ENCODE results near the gene WWC1. TPM values are rescaled to one million over a fixed set of nuclear protein-coding genes. Genes with fewer than 3 reads are reported as not detected.
A peak's percentile ranks its signal among the peaks of the same experiment; 100 is the strongest.

Gene WWC1
- total and polyA plus RNA-seq, 2 experiments from 2014 or later: 6.0 to 9.7 TPM

GRCh38 chr5:168295574-168296201, 4.2 kb downstream of the WWC1 start:
- Histone ChIP-seq H3K9me3 (ENCODE audit: low read depth) (no peaks in the 10 kb centered on the region), H3K4me1 (ENCODE audit: low read depth) (peaks cover 15% of the 10 kb centered on the region)

GRCh38 chr5:168296682-168297081, 5.2 kb downstream of the WWC1 start:
- peaks cover 15% of the 10 kb centered on the region for H3K4me1 ChIP-seq (ENCODE audit: low read depth)
- no peaks in the 10 kb centered on the region for H3K36me3 ChIP-seq

More at GRCh38 chr5:168295574-168296201, 4.2 kb downstream of the WWC1 start:
- DNase-seq (ENCODE audit: low read depth in 1 of 2, low spot score in 1 of 2): peak; percentile 71 to 87
- Histone ChIP-seq H3K4me3 (no peak overlapping the region), H3K27me3 (peaks cover 36% of the 10 kb centered on the region), H3K36me3 (no peaks in the 10 kb centered on the region), H3K27ac (no peak overlapping the region)
- TF ChIP-seq CTCF (IDR thresholded peaks at IDR 0.05; ENCODE audit: low read depth, low read length): peak; percentile 72

GRCh38 chr5:168298949-168299348, 7.5 kb downstream of the WWC1 start:
- Histone ChIP-seq H3K4me3 (no peak overlapping the region), H3K36me3 (no peaks in the 10 kb centered on the region), H3K27ac (no peak overlapping the region), H3K4me1 (ENCODE audit: low read depth) (peaks cover 15% of the 10 kb centered on the region), H3K9me3 (ENCODE audit: low read depth) (no peaks in the 10 kb centered on the region), H3K27me3 (peaks cover 12% of the 10 kb centered on the region)
- TF ChIP-seq CTCF (IDR thresholded peaks at IDR 0.05; ENCODE audit: low read depth, low read length): no peak
- DNase-seq (ENCODE audit: low read depth in 1 of 2, low spot score in 1 of 2): no peak

More at GRCh38 chr5:168296682-168297081, 5.2 kb downstream of the WWC1 start:
- Histone ChIP-seq H3K27ac (no peak overlapping the region), H3K9me3 (ENCODE audit: low read depth) (no peaks in the 10 kb centered on the region), H3K27me3 (peaks cover 31% of the 10 kb centered on the region), H3K4me3 (no peak overlapping the region)
- TF ChIP-seq CTCF (IDR thresholded peaks at IDR 0.05; ENCODE audit: low read depth, low read length): no peak
- DNase-seq (ENCODE audit: low read depth in 1 of 2, low spot score in 1 of 2): no peak

- H3K27ac ChIP-seq: no peak overlapping the region
These were observed 7.9 kb downstream of the WWC1 start for GRCh38 chr5:168299372-168299771.

GRCh38 chr5:168300326-168301182, 9.1 kb downstream of the WWC1 start:
- no peaks in the 10 kb centered on the region for H3K9me3 ChIP-seq (ENCODE audit: low read depth)
- no peak overlapping the region for H3K4me3 ChIP-seq
- peaks cover 15% of the 10 kb centered on the region for H3K4me1 ChIP-seq (ENCODE audit: low read depth)
- no peak for TF ChIP-seq CTCF (IDR thresholded peaks at IDR 0.05; ENCODE audit: low read depth, low read length)
- DNase-seq (ENCODE audit: low read depth in 1 of 2, low spot score in 1 of 2): no peak
- peaks cover 17% of the 10 kb centered on the region for H3K27me3 ChIP-seq
- no peaks in the 10 kb centered on the region for H3K36me3 ChIP-seq
- H3K27ac ChIP-seq: no peak overlapping the region

More at GRCh38 chr5:168299372-168299771, 7.9 kb downstream of the WWC1 start:
- DNase-seq (ENCODE audit: low read depth in 1 of 2, low spot score in 1 of 2): no peak
- Histone ChIP-seq H3K27me3 (peaks cover 11% of the 10 kb centered on the region), H3K9me3 (ENCODE audit: low read depth) (no peaks in the 10 kb centered on the region), H3K4me1 (ENCODE audit: low read depth) (peaks cover 15% of the 10 kb centered on the region), H3K4me3 (no peak overlapping the region), H3K36me3 (no peaks in the 10 kb centered on the region)
- TF ChIP-seq CTCF (IDR thresholded peaks at IDR 0.05; ENCODE audit: low read depth, low read length): no peak
